HG02970 (cell line): Measurements from ENCODE around the gene NPAS4.
"Not testable (repeated sequence)": the region's sequence is repeated elsewhere in the genome, so short reads cannot be mapped to it uniquely, and the experiment has no call there.

Experiments
- ATAC-seq: cut with Tn5 transposase; IDR thresholded peaks from one replicate; pipeline ENCODE4 v1.9.1; 2021; ENCODE audit warnings: mild to moderate bottlenecking, moderate library complexity, moderate number of reproducible peaks; ENCODE audit not compliant: unreplicated experiment, low FRiP score

NPAS4 gene

DNA sequence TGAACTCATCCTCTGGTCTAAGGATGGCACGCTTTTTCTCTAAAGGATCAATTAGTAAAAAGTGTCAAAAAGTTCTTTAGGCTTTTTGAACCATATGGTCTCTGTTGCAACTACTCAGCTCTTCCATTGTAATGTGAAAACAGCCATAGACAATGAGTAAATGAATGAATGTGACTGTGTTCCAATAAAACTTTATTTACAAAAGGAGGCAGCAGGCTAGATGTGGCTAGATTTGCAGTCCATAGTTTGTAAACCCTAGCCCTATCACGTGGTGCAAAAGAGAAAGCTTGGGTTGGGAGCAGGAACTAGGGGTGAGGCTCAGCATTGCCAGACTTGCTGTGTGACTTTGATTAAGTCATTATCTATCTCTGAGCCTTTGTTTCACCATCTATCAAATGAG is 5.4 kb upstream of the NPAS4 start:
- ATAC-seq, result no peak

DNA sequence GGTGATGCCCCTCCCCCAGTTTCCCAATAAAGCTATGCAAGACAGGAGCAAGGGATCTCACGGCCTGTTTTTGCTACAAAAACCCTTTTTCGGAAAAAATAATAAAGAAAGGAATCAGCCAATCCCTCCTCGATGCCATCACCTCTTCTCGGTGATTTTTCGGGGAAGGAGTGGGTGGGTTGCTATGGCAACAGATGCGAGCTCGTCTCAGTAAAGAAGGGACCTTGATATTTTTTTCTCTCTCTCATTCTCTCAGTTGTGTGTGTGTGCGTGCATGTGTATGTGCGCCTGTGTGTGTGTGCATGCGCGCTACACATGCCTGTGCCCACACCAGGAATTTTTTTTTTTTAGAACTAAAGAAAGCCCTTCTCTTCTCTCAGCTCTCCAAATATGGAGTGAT is 3.8 kb upstream of the NPAS4 start:
- ATAC-seq, result no peak

DNA sequence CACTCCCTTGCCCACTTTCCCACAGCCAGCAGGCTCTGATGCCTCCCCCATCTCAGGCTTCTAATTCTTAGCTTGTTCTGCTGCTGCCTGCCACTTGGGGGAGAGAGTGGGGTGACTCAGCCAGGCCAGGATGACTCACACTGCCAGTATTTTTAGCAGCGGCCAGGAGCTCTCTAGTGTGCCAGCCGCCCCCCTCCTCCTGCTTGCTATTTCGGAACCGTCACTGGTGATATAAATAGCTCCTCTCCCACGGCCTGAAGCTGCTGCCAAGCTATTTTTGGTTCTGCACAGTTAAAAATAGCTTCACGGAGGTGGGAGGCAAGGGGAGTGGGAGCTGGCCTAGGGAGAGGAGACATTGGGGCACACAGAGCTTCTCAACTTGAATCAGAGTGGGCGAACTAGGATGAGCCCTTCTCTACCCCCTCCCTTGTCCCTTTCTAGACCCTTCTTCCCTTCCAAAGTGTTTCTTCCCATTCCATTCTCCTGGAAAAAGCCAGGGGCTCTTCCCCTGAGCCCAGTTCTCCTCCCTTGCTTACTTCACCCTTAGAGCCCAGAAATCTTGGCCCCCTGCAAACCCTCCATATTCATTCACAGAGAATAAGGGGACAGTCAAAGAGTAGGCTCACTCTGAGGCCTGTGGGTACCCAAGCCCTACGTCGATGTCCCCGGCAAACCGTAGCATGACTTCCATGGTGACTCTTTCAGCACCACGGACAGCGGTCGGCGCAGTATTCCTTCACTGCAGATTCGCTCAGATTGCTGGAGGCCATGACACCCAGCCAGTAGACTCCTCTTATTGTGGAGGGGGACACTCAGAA is 2.5 kb upstream of the NPAS4 start:
- no peak for ATAC-seq

DNA sequence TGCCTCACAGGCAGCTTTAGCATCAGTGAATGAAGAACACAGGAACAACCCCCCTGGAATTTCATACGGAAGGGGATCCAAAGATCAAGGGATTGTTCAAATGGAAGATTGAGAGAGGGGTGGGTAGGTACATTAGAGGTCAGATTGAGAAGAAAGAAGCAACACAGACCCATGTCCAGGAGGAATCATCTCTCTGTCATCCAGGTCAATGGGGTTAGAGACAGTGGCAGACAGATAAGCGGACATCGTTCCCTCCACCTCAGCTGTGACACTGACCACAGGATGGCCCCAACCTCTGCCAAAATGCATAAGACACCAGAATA is 1.9 kb upstream of the NPAS4 start:
- no peak for ATAC-seq

DNA sequence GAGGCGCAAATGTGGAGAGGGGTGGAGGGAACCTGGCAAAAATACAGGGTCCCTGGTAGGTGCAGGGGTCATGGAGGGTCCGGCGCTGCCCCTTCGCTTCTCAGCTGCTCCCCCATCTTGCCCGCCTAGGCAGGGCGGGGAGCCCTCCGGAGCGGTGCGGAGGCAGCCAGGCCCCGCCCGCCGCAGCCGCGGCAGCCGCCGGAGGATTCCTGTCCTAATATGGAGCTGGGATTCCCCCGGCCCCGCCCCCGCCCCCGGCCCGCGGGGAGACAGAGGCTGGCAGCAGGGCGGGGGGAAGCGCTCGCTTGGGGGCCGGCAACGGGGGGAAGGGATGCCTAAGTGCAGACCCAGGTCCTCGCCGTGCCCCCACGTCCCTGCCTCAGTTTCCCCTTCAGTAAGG is 1.0 kb upstream of the NPAS4 start:
- ATAC-seq, result no peak

DNA sequence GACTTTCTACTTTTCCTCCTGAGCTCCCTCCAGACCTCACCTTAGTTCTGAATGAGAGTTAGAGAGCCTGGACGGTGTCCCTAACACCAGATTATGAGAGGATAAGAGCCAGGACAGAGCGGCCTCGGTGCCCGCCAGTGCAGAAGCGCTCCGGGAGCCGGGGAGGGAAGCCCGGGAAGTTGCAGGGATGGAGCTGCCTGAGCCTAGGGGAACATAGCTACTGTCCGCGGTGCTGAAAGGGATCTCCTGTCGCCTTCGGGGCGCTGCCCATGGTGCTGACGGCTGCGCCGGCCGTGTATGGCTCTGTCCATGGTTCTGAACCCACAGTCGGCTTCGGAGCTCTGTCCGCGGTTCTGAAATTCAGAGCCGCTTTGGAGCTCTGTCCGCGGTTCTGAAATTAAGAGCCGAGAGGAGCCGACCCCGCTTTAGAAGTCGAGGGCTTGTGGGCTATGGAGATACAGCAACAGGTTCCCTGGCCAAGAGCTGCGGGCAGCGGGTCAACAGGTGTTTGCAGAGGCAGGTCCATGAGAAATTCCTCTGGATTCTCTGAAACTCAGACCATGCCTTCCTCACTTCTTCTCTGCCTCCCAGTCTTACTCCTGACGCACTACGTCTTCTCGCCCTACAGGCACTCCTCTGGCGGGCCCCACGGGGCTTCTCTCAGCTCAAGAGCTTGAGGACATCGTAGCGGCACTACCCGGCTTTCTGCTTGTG is 814 bp downstream of the NPAS4 start:
- no peak for ATAC-seq

DNA sequence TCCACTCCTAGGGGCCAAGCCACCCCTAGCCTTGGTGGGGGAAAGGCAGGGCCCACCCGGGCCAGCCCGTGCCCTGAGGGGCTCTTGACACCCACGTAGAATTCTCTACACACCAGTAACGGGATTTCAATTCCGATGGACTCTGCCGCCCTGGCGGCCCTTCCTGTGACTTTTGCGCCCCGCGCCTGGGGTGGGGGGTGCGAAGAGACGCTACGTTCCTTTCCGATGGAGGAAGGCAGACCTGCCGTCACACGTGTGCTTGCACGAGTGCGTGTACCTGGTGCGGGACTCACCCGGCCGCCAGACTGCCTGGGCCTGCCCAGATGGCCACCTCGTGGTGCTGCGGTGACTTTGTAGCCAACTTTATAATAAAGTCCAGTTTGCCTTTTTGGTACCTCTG is 5.5 kb downstream of the NPAS4 start:
- no peak for ATAC-seq

DNA sequence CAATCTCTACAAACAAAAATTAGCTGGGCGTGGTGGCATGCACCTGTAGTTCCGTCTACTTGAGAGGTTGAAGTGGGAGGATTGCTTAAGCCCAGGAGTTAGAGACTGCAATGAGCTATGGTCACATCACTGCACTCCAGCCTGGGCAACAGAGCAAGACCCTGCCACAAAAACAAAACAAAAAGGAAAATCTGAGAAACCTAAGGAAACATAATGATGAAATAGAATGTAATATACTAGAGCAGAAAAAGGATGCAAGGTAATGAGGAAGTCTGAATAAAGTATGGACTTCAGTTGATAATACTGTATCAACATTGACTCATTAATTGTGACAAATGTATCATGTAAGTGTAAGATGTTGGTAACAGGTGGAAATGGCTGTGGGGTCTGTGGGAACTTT is 8.1 kb downstream of the NPAS4 start:
- no peak for ATAC-seq

DNA sequence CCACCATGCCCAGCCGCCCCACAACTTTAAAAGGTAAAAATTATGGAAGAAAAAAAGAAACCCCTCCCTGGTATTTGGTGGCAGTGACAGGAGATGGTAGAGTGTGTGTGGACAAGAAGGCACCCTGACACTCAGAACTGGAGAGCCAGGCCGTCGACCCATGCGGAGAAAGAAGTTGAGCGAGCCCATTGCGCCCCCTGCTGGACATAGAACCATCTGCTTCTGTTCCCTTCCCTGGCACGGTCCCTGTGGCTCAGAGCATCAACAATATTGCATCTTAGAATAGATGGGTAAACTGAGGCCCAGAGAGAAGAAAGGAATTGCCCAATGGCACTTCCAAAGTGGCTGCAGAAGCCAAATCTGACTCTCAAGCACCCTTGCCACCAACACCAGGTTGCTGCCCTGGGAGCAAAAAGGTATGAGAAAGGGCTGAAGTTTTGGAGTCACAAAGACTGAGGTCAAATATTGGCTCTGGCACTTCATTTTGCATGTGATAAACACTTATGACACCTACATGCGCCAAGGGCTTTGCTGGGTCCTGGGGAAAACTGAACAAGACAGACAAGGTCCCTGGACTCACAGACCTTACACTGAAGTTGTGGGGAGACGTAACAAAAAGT is 9.3 kb downstream of the NPAS4 start:
- ATAC-seq, result no peak

DNA sequence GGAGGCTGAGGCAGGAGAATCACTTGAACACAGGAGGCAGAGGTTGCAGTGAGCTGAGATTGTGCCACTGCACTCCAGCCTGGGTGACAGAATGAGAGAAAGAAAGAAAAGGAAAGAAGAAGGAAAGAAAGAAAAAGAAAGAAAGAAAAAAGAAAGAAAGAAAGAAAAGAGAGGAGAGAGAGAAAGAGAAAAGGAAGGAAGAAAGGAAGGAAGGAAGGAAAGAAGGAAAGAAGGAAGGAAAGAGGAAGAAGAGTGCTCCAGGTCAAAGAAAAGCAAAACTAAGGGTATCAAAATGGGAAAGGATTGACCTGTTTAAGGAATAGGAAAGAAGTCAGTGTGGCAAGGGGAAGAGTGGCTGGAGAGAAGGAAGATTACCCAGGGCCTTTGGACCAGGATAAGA is 10.5 kb downstream of the NPAS4 start:
- ATAC-seq, result not testable (repeated sequence)

DNA sequence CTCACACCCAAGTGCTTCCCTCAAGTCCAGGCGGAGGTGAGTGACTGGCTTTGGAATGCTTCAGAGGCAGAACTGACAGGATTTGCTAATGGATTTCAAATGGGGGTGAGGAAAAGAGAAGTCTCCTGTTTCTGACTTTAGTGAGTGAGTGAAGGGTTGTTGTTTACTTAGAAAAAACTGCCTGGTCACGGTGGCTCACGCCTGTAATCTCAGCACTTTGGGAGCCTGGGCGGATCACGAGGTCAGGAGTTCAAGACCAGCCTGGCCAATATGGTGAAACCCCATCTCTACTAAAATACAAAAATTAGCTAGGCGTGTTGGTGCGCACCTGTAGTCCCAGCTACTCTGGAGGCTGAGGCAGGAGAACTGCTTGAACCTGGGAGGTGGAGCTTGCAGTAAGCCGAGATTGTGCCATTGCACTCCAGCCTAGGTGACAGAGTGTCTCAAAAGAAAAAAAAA is 11.1 kb downstream of the NPAS4 start:
- ATAC-seq, result not testable (repeated sequence)

DNA sequence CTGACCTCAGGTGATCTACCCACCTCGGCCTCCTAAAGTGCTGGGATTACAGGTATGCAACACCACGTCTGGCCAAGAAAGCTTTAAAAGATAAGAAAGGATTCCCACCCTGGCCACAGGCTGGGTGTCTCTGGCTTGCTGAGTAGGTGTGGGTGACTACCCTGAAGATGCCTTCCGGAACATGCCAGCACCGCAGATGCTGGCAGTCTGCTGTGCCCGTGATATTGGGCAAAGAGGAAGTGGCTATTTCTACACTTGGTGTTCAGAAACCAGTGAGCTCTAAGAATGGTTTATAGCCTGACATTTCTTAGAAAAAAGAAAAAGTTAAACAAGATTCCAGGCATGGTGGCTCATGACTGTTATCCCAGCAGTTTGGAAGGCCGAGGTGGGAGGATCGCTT is 11.8 kb downstream of the NPAS4 start:
- ATAC-seq, result no peak

DNA sequence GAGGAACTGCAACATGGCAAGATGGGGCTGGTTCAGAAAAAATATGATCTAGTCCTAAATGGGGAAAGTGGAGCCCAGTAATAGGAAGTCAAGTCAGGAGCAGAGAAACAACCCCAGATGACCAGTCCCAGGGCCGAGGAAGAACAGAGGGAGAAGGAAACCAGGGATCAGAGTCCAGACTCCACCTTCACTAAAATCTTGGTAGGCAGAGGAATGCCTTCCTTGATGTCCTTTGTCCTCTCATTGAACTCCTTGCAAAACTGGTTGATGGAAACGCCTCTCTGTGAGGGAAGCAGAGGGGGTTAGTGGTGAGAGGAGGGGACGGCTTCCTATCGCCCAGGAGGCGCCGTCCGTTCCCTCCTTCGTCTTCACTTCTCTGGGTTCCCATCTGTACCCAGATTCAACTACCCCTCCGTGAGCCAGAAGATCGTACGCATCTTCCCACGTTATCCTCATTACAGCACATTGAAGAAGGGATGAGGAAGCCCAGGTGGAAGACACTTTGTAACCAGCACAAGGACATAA is 17.2 kb downstream of the NPAS4 start:
- ATAC-seq, result peak; percentile 11

DNA sequence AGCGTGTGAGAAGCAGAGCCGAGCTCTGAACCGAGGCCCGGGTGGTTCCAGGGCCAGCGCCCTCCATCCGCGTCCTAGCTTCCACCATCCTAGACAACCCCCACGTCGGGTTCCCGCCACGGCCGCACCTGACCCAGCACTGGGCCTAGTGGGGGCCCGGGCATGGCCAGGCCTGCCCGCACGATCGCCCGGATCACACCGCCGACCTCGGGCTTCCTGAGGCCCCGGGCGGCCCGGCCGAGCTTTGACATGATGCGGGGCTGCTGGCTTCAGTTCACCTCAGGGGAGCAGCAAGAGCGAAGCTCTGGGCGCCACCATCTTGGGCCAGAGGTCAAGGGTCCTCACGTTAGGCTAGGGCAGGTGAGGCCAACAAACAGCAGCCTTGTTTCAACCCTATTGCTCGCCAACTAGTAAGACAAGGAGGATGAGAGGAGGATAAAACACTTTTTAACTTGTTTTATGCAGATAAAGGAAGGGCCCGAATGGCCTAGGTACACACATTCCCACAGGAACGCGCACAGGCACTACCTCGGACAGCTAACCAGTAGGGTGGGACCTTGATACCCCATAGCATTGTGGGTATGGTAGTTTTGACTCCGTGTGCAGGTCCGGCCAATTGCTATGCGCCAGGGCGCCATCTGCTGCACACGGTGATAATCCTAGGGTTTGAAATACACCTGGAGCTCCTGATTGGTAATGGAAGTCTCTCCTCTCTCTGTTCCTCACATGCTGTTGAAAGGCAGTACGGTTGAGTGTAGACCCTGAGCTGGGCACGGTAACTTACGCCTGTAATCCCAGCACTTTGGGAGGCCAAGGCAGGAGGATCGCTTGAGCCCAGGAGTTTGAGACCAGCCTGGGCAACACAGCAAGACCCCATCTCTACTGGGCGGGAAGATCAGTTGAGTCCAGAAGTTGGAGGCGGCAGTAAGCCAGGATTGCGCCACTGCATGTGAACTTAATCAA is 17.9 kb downstream of the NPAS4 start, which contains the start of gene MRPL11:
MRPL11 (minus strand) TSS at position 345 of the 963 bp plus-strand sequence; CDS start at position 251, 94 bp downstream.
- peak; percentile 94 for ATAC-seq

DNA sequence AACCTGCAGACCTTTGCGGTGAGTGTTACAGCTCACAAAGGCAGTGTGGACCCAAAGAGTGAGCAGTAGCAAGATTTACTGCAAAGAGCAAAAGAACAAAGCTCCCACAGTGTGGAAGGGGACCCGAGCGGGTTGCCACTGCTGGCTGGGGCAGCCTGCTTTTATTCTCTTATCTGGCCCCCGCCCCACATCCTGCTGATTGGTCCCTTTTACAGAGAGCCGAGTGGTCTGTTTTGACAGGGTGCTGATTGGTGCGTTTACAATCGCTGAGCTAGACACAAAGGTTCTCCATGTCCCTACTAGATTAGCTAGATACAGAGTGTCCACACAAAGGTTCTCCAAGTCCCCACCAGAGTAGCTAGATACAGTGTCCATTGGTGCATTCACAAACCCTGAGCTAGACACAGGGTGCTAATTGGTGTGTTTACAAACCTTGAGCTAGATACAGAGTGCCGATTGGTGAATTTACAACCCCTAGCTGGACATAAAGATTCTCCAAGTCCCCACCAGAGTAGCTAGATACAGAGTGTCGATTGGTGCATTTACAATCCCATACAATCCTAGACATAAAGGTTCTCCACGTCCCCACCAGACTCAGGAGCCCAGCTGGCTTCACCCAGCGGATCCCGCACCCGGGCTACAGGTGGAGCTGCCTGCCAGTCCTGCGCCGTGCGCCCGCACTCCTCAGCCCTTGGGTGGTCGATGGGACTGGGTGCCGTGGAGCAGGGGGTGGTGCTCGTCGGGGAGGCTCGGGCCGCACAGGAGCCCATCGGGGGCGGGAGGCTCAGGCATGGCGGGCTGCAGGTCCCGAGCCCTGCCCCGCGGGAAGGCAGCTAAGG is 19.5 kb downstream of the NPAS4 start:
- ATAC-seq, result not testable (repeated sequence)

DNA sequence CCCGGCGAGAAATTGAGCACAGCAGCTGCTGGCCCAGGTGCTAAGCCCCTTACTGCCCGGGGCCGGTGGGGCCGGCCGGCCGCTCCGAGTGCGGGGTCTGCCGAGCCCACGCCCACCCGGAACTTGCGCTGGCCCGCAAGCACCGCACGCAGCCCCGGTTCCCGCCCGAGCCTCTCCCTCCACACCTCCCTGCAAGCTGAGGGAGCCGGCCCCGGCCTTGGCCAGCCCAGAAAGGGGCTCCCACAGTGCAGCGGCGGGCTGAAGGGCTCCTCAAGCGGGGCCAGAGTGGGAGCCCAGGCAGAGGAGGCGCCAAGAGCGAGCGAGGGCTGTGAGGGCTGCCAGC is 20.1 kb downstream of the NPAS4 start:
- not testable (repeated sequence) for ATAC-seq

DNA sequence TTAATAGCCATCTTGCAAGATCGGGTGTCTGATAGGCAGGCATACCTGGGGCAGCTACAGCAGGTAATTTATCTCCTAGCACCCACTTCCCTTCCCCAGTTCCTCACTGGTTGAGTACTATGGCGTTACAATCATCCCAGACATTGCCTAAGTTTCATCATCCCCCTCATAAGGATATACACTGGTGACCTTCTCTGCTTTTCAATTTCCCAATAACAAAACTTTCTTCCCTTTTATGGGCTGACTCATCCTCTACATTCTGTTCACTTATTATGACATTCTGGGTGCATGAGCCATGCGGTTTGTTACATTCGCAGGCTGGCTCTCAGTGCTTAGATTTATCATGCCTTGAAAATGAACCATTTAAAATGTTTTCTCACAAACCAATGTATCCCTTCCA is 22.8 kb downstream of the NPAS4 start:
- no peak for ATAC-seq

DNA sequence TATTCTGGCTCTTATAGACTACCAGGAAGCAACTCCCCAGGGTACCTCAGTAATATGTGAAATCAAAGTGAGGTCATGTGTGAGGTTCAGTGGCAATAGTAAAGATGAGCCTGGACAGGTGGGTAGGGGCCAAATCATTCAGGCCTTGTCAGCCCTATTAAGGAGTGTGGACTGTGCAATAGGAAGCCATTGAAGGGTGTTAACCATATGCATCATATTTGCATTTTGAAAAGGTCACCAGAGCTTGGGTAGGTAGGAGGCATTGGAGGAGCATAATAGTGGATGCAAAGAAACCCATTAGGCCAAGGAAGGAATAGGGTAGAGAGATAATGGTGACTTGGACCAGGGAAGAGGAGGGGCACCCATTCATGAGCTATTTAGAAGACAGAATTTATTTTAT is 26.2 kb downstream of the NPAS4 start:
- no peak for ATAC-seq

DNA sequence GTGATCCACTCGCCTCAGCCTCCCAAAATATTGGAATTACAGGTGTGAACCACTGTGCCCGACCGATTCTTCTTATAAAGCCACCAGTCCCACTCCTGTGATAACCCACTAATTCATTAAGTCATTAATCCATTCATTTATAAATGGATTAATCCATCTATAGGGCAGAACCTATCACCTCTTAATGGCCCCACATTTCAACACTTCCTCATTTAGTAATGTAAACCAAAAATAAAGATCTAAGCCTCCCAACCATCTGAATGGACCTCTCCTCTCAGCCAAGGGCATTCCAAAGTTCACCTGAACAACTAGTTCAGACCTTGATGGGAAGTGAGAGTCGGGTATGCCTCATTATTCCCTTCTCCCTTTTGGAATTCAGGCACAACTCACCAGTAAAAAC is 27.7 kb downstream of the NPAS4 start:
- ATAC-seq, result no peak
